Breast epithelium (tissue), 4 donors: Measurements from ENCODE around the gene PDLIM1. TPM values are rescaled to one million over a fixed set of nuclear protein-coding genes. Genes with fewer than 3 reads are reported as not detected.

ENCODE experiments used
- DNase-seq, 2 donors: peaks; one replicate each; pipeline ENCODE4 v3.0.0-alpha.2; 2019; ENCODE audit warnings: low spot score in 2 of 2
- H3K27ac ChIP-seq, 2 donors: fragments of 200-600 bp; sonication (generic) in 1 of 2; one replicate each; pipeline ENCODE4 v1.5.1; 2016 to 2019; ENCODE audit warnings: mild to moderate bottlenecking in 1 of 2
- H3K27me3 ChIP-seq, 2 donors: fragments of 200-600 bp; sonication (generic) in 1 of 2; one replicate each; pipeline versions ENCODE4 v1.5.1 to v1.6.0; 2017 to 2019; ENCODE audit warnings: control low read depth in 1 of 2, mild to moderate bottlenecking in 1 of 2
- H3K36me3 ChIP-seq: fragments of 200-600 bp; one replicate; pipeline ENCODE4 v1.5.1; 2019
- H3K4me1 ChIP-seq, 2 donors: fragments of 200-600 bp; sonication (generic); one replicate each; pipeline ENCODE4 v1.5.1; 2016 to 2019; ENCODE audit warnings: control low read depth in 1 of 2
- H3K4me3 ChIP-seq, 3 donors: fragments of 200-600 bp; sonication (generic); 1 replicate in 2 of 3; 2 replicates in 1 of 3; pipeline ENCODE4 v1.5.1; 2016 to 2019; ENCODE audit warnings: mild to moderate bottlenecking in 3 of 3, moderate library complexity in 2 of 3
- H3K9me3 ChIP-seq, 2 donors: fragments of 200-600 bp; sonication (generic) in 1 of 2; one replicate each; pipeline ENCODE4 v1.5.1; 2016 to 2019; ENCODE audit warnings: control low read depth in 1 of 2
- CTCF ChIP-seq, 3 donors: fragments of 450-650 bp; IDR thresholded peaks; one replicate each; pipeline ENCODE4 v1.5.1; 2016 to 2017; ENCODE audit warnings: antibody characterized with exemption in 3 of 3, mild to moderate bottlenecking in 3 of 3, moderate library complexity in 3 of 3
- POLR2A ChIP-seq: fragments of 450-650 bp; IDR thresholded peaks from one replicate; pipeline ENCODE4 v1.6.1; 2016; ENCODE audit warnings: antibody characterized with exemption, mild to moderate bottlenecking, moderate library complexity
- POLR2AphosphoS5 ChIP-seq, 3 donors: sonication (generic); formaldehyde crosslinking; IDR thresholded peaks; one replicate each; pipeline ENCODE4 v1.6.1; 2017; ENCODE audit warnings: antibody characterized with exemption in 3 of 3
- intact Hi-C: fragments of 100-400 bp; cut with DNase I; formaldehyde crosslinking; loops from one replicate; pipeline ENCODE4 v1.15.1; 2023; ENCODE audit warnings: low total_unique reads
- total RNA-seq, 3 donors: library from RNA; depleted of rRNA; stranded (reverse); fragments of >200 nt; gene quantifications; one replicate each; pipeline ENCODE4 v1.1.0, GENCODE V29; 2016

The PDLIM1 gene
- total RNA-seq, 3 donors from 2014 or later: 80.8 to 143 (median 87.7) TPM

- Histone ChIP-seq H3K4me3 (no peak overlapping the region), H3K9me3 (no peaks in the 10 kb centered on the region), H3K36me3 (no peaks in the 10 kb centered on the region), H3K27me3 (no peaks in the 10 kb centered on the region), H3K27ac (peak overlapping the region; percentile 72 to 79), H3K4me1 (peaks cover 5 to 13% of the 10 kb centered on the region in 2 donors)
- no peak for DNase-seq
- intact Hi-C loops: loop anchor here (10.0 kb wide), 1 partner anchor 117 kb away; no protein-coding TSS in a partner anchor
- no peak for TF ChIP-seq POLR2A
- TF ChIP-seq POLR2AphosphoS5 (IDR thresholded peaks at IDR 0.05): no peak
- TF ChIP-seq CTCF (IDR thresholded peaks at IDR 0.05): no peak
Measured at GRCh38 chr10:95247881-95248583, 42.8 kb downstream of the PDLIM1 start.

GRCh38 chr10:95247200-95247880 is 43.5 kb downstream of the PDLIM1 start:
- TF ChIP-seq CTCF (IDR thresholded peaks at IDR 0.05): no peak
- no peak for TF ChIP-seq POLR2AphosphoS5 (IDR thresholded peaks at IDR 0.05)
- TF ChIP-seq POLR2A: no peak
- no peaks in the 10 kb centered on the region for H3K36me3 ChIP-seq
- no peaks in the 10 kb centered on the region for H3K9me3 ChIP-seq
- intact Hi-C loops: loop anchor here (10.0 kb wide), 1 partner anchor 117 kb away; no protein-coding TSS in a partner anchor
- H3K4me1 ChIP-seq: peaks cover 5 to 13% of the 10 kb centered on the region in 2 donors
- peak overlapping the region; percentile 72 to 79 for H3K27ac ChIP-seq
- no peak for DNase-seq
- no peaks in the 10 kb centered on the region for H3K27me3 ChIP-seq
- H3K4me3 ChIP-seq: no peak overlapping the region

GRCh38 chr10:95246582-95247051 is 44.2 kb downstream of the PDLIM1 start:
- Histone ChIP-seq H3K27ac (peak overlapping the region; percentile 72 to 79), H3K4me1 (peaks cover 5 to 13% of the 10 kb centered on the region in 2 donors), H3K9me3 (no peaks in the 10 kb centered on the region), H3K27me3 (no peaks in the 10 kb centered on the region), H3K36me3 (no peaks in the 10 kb centered on the region), H3K4me3 (no peak overlapping the region)
- intact Hi-C loops: loop anchor here (10.0 kb wide), 1 partner anchor 118 kb away; no protein-coding TSS in a partner anchor
- TF ChIP-seq POLR2A (no peak), CTCF (IDR thresholded peaks at IDR 0.05) (peak; percentile 72 to 85 (median 73)), POLR2AphosphoS5 (IDR thresholded peaks at IDR 0.05) (peak; percentile 12 to 34 (median 22))
- DNase-seq: peak in 1 of 2 donors; percentile 59

GRCh38 chr10:95245425-95246055 is 45.3 kb downstream of the PDLIM1 start:
- H3K27me3 ChIP-seq: no peaks in the 10 kb centered on the region
- peaks cover 5 to 13% of the 10 kb centered on the region in 2 donors for H3K4me1 ChIP-seq
- no peak overlapping the region for H3K4me3 ChIP-seq
- no peak for DNase-seq
- intact Hi-C loops: loop anchor here (10.0 kb wide), 1 partner anchor 119 kb away; no protein-coding TSS in a partner anchor
- H3K9me3 ChIP-seq: no peaks in the 10 kb centered on the region
- H3K36me3 ChIP-seq: no peaks in the 10 kb centered on the region
- peak overlapping the region in 1 of 2 donors; percentile 79 for H3K27ac ChIP-seq
- TF ChIP-seq POLR2A (no peak), POLR2AphosphoS5 (IDR thresholded peaks at IDR 0.05) (no peak), CTCF (IDR thresholded peaks at IDR 0.05) (no peak)
